HepG2 (cell line): ENCODE results near the gene PDILT. TPM values are rescaled to one million over a fixed set of nuclear protein-coding genes. Genes with fewer than 3 reads are reported as not detected.

Experiments
- CHD2 ChIP-seq: IDR thresholded peaks from 2 replicates; pipeline ENCODE4 v1.6.1; 2011; ENCODE audit warnings: low read depth, low read length, improper control_type of control experiment
- FLYWCH1 ChIP-seq: sonication (generic); formaldehyde crosslinking; IDR thresholded peaks from 2 replicates; pipeline ENCODE4 v1.8.1; 2023; ENCODE audit warnings: mild to moderate bottlenecking, missing genetic modification reagents
- FOXK2 ChIP-seq: fragments of 450-650 bp; IDR thresholded peaks from 2 replicates; pipeline ENCODE4 v1.6.1; 2016
- HES4 ChIP-seq: sonication (generic); formaldehyde crosslinking; IDR thresholded peaks from 2 replicates; pipeline ENCODE4 v1.9.0; 2021; ENCODE audit warnings: mild to moderate bottlenecking, missing genetic modification reagents, borderline replicate concordance
- HMG20B ChIP-seq: conservative IDR thresholded peaks from 2 replicates; pipeline ENCODE4 v1.6.1; 2016; ENCODE audit warnings: missing genetic modification reagents, missing compliant biosample characterization
- NCOA2 ChIP-seq: sonication (generic); formaldehyde crosslinking; IDR thresholded peaks from 2 replicates; pipeline ENCODE4 v1.8.0; 2022; ENCODE audit warnings: inconsistent platforms
- NR2F2 ChIP-seq: IDR thresholded peaks from 2 replicates; pipeline ENCODE4 v1.6.1; 2012; ENCODE audit warnings: low read depth, inconsistent platforms, borderline replicate concordance
- SAP130 ChIP-seq: IDR thresholded peaks from 2 replicates; pipeline ENCODE4 v1.6.1; 2016; ENCODE audit warnings: low read depth
- SP140L ChIP-seq: sonication (generic); formaldehyde crosslinking; IDR thresholded peaks from 2 replicates; pipeline ENCODE4 v1.4.0; 2020; ENCODE audit warnings: missing genetic modification reagents, borderline replicate concordance
- ZFP36 ChIP-seq: fragments of 150-350 bp; IDR thresholded peaks from 2 replicates; pipeline ENCODE4 v1.6.1; 2018; ENCODE audit warnings: borderline replicate concordance, low read length, low read depth; ENCODE audit not compliant: partially characterized antibody
- ZKSCAN1 ChIP-seq: fragments of 150-350 bp; IDR thresholded peaks from 2 replicates; pipeline ENCODE4 v1.6.1; 2014; ENCODE audit warnings: low read length
- ZNF484 ChIP-seq: sonication (generic); formaldehyde crosslinking; IDR thresholded peaks from 2 replicates; pipeline ENCODE4 v1.5.1; 2020; ENCODE audit warnings: mild to moderate bottlenecking, low read depth, missing genetic modification reagents, borderline replicate concordance
- ZNF761 ChIP-seq: sonication (generic); formaldehyde crosslinking; conservative IDR thresholded peaks from 2 replicates; pipeline ENCODE4 v1.4.0; 2020; ENCODE audit warnings: mild to moderate bottlenecking, missing genetic modification reagents
- ZNF773 ChIP-seq: sonication (generic); formaldehyde crosslinking; IDR thresholded peaks from 2 replicates; pipeline ENCODE4 v1.4.0; 2020; ENCODE audit warnings: missing genetic modification reagents, borderline replicate concordance
- ZNF775 ChIP-seq: sonication (generic); formaldehyde crosslinking; IDR thresholded peaks from 2 replicates; pipeline ENCODE4 v1.4.0; 2020; ENCODE audit warnings: missing genetic modification reagents, mild to moderate bottlenecking, moderate library complexity, borderline replicate concordance
- polyA plus RNA-seq, 8 experiments: library from polyadenylated mRNA; depleted of rRNA in 3 of 8; stranded (reverse) in 7 of 8; unstranded in 1 of 8; fragments of >200 nt; fragmentation: Illumina TruSeq in 4 of 8; extraction: Trizol in 4 of 8; gene quantifications; 2 replicates each; pipeline versions ENCODE4 v1.2.1 to v1.2.3, GENCODE V29; 2011 to 2016; ENCODE audit warnings: low read depth in 4 of 8, missing spikeins in 1 of 8, mixed read lengths in 1 of 8; ENCODE audit not compliant: insufficient read depth in 1 of 8
- total RNA-seq, 5 experiments: library from RNA; depleted of rRNA; stranded (reverse); fragments of >200 nt; fragmentation: Illumina TruSeq; extraction: Trizol; gene quantifications; 2 replicates each; pipeline ENCODE4 v1.2.3, GENCODE V29; 2016; ENCODE audit warnings: low read depth in 1 of 5
- TF ChIP-seq, protein P1 (sequence below): sonication (generic); formaldehyde crosslinking; IDR thresholded peaks from 2 replicates; pipeline ENCODE4 v1.5.0; 2020; ENCODE audit warnings: mild to moderate bottlenecking, missing genetic modification reagents
- TF ChIP-seq, protein P2 (sequence below): sonication (generic); formaldehyde crosslinking; IDR thresholded peaks from 2 replicates; pipeline ENCODE4 v1.5.1; 2020; ENCODE audit warnings: mild to moderate bottlenecking, missing genetic modification reagents, moderate library complexity
- TF ChIP-seq, protein P3 (sequence below): sonication (generic); formaldehyde crosslinking; IDR thresholded peaks from 2 replicates; pipeline ENCODE4 v1.4.0; 2020; ENCODE audit warnings: missing genetic modification reagents, borderline replicate concordance

Gene PDILT
- total and polyA plus RNA-seq, 2 of the 13 experiments (the other 11 are each of a cell fraction or from before 2014, with no cell fraction given), result not detected

DNA sequence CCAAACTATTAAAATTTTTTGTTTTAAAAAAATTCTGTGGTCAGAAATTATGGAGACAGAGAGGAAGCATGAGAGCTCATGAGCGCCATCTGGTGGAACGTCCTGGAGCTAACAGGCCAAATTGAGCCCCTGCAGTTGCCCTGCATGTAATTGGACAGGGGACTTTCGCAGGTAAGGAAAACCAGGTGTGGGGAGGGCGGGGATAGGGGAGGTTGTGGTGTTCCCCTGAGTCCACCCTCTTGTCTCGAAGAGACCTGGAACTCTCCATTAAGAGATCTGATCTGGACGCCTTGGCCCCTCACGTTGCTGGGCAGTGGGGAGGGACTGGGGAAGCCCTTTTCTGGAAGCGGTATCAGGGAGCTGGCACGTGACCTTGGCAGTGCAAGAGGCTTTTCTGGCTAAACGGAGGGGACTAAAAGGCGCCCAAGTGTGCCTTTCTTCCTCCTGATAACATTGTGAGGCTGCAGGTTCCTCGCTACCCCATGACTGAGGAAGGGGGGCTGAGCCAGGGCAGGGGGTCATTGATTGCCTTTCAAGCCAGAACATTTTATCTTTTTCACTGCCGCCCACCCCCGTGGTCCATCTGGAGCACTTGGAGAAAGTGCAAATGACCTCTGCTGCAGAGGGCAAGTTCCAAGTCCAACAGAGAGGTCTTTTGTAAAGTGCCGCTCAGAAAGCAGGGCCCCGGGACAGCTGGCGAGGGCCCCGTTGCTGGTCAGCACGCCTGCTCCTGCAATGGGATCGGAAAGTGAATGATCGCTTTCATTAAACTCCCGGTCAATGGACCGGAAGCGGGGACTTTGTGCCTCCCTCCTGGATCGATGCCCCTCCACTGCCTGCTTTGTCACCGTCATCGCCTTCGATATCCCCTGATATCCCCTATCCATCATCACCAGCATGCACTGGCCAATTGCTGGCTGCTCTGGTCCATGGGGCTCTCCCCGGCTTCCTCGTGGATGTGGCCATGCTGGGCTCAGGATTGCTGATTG is 18.4 kb downstream of the PDILT start (continued):
- TF ChIP-seq, protein P1, sequence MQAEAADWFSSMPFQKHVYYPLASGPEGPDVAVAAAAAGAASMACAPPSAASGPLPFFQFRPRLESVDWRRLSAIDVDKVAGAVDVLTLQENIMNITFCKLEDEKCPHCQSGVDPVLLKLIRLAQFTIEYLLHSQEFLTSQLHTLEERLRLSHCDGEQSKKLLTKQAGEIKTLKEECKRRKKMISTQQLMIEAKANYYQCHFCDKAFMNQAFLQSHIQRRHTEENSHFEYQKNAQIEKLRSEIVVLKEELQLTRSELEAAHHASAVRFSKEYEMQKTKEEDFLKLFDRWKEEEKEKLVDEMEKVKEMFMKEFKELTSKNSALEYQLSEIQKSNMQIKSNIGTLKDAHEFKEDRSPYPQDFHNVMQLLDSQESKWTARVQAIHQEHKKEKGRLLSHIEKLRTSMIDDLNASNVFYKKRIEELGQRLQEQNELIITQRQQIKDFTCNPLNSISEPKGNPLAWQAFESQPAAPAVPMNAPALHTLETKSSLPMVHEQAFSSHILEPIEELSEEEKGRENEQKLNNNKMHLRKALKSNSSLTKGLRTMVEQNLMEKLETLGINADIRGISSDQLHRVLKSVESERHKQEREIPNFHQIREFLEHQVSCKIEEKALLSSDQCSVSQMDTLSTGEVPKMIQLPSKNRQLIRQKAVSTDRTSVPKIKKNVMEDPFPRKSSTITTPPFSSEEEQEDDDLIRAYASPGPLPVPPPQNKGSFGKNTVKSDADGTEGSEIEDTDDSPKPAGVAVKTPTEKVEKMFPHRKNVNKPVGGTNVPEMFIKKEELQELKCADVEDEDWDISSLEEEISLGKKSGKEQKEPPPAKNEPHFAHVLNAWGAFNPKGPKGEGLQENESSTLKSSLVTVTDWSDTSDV (CRISPR knock-in tag), result no peak
- no peak for TF ChIP-seq ZNF773 (CRISPR knock-in tag)
- TF ChIP-seq HMG20B (CRISPR knock-in tag), result no peak
- TF ChIP-seq SAP130 (CRISPR knock-in tag), result peak; percentile 33
- peak; percentile 60 for TF ChIP-seq HES4
- 0 out of 2 replicates have a peak, but pooled peaks have one; percentile 7 for TF ChIP-seq ZKSCAN1
- peak; percentile 86 for TF ChIP-seq NR2F2
- TF ChIP-seq, protein P2, sequence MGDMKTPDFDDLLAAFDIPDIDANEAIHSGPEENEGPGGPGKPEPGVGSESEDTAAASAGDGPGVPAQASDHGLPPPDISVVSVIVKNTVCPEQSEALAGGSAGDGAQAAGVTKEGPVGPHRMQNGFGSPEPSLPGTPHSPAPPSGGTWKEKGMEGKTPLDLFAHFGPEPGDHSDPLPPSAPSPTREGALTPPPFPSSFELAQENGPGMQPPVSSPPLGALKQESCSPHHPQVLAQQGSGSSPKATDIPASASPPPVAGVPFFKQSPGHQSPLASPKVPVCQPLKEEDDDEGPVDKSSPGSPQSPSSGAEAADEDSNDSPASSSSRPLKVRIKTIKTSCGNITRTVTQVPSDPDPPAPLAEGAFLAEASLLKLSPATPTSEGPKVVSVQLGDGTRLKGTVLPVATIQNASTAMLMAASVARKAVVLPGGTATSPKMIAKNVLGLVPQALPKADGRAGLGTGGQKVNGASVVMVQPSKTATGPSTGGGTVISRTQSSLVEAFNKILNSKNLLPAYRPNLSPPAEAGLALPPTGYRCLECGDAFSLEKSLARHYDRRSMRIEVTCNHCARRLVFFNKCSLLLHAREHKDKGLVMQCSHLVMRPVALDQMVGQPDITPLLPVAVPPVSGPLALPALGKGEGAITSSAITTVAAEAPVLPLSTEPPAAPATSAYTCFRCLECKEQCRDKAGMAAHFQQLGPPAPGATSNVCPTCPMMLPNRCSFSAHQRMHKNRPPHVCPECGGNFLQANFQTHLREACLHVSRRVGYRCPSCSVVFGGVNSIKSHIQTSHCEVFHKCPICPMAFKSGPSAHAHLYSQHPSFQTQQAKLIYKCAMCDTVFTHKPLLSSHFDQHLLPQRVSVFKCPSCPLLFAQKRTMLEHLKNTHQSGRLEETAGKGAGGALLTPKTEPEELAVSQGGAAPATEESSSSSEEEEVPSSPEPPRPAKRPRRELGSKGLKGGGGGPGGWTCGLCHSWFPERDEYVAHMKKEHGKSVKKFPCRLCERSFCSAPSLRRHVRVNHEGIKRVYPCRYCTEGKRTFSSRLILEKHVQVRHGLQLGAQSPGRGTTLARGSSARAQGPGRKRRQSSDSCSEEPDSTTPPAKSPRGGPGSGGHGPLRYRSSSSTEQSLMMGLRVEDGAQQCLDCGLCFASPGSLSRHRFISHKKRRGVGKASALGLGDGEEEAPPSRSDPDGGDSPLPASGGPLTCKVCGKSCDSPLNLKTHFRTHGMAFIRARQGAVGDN (CRISPR knock-in tag), result peak; percentile 89
- peak; percentile 68; the same call in 1 of the 2 replicates for TF ChIP-seq NCOA2 (CRISPR knock-in tag)
- TF ChIP-seq SP140L (CRISPR knock-in tag), result no peak
- no peak for TF ChIP-seq FLYWCH1 (CRISPR knock-in tag)
- TF ChIP-seq, protein P3, sequence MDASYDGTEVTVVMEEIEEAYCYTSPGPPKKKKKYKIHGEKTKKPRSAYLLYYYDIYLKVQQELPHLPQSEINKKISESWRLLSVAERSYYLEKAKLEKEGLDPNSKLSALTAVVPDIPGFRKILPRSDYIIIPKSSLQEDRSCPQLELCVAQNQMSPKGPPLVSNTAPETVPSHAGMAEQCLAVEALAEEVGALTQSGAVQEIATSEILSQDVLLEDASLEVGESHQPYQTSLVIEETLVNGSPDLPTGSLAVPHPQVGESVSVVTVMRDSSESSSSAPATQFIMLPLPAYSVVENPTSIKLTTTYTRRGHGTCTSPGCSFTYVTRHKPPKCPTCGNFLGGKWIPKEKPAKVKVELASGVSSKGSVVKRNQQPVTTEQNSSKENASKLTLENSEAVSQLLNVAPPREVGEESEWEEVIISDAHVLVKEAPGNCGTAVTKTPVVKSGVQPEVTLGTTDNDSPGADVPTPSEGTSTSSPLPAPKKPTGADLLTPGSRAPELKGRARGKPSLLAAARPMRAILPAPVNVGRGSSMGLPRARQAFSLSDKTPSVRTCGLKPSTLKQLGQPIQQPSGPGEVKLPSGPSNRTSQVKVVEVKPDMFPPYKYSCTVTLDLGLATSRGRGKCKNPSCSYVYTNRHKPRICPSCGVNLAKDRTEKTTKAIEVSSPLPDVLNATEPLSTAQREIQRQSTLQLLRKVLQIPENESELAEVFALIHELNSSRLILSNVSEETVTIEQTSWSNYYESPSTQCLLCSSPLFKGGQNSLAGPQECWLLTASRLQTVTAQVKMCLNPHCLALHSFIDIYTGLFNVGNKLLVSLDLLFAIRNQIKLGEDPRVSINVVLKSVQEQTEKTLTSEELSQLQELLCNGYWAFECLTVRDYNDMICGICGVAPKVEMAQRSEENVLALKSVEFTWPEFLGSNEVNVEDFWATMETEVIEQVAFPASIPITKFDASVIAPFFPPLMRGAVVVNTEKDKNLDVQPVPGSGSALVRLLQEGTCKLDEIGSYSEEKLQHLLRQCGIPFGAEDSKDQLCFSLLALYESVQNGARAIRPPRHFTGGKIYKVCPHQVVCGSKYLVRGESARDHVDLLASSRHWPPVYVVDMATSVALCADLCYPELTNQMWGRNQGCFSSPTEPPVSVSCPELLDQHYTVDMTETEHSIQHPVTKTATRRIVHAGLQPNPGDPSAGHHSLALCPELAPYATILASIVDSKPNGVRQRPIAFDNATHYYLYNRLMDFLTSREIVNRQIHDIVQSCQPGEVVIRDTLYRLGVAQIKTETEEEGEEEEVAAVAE (CRISPR knock-in tag), result no peak
- TF ChIP-seq FOXK2, result no peak
- TF ChIP-seq CHD2, result no peak
- no peak for TF ChIP-seq ZFP36
- TF ChIP-seq ZNF761 (CRISPR knock-in tag), result no peak
- 0 out of 2 replicates have a peak, but pooled peaks have one; percentile 59 for TF ChIP-seq ZNF484 (CRISPR knock-in tag)
- TF ChIP-seq ZNF775, result no peak
